DMS53 treated with DMSO at 0.1 percent for 48 hours (cell line): Measurements from ENCODE around the gene LRP6.
"Not testable (repeated sequence)": the region's sequence is repeated elsewhere in the genome, so short reads cannot be mapped to it uniquely, and the experiment has no call there.

Experiments
- DNase-seq: peaks from one replicate; lab custom pipeline; 2025; ENCODE audit not compliant: unreplicated experiment; lab: John Stamatoyannopoulos, UW

Gene LRP6

DNA sequence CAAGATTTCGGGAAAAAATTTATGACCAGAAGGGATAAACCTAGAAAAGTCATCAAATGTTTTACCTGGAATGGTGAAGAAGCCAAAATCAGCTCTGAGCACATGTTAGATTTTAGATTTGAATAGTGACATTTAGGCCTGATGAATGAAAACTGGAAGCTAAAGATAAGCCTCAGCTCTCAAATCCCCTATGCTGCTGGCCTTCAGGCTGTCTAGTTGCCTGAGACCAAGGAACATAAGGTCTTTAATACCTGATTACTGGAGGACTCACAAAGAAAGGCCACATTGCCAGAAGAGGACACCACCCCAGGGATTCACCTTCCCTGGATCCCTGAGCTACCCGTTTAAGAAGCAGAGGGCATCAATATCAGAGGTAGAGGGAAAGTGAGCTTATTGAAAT is 139.5 kb downstream of the LRP6 start:
- no peak for DNase-seq

DNA sequence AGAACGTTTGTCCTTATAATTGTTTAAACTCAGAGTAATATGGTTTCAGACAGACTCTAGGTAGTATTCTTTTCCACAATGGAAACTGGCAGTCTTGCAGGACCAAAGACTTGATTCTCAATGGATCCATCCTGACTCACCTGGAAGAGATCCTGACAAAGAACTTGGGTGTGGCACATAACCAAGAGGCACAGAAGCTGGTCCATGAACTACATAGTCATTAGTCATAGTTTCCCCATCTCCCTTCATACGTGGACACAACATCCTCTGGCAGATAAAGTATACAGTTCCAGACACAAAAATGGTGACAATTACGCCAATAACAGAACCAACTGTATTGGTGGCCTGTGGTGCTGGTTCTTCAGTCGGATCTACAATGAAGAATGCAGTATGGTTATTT is 140.3 kb downstream of the LRP6 start:
- no peak for DNase-seq

DNA sequence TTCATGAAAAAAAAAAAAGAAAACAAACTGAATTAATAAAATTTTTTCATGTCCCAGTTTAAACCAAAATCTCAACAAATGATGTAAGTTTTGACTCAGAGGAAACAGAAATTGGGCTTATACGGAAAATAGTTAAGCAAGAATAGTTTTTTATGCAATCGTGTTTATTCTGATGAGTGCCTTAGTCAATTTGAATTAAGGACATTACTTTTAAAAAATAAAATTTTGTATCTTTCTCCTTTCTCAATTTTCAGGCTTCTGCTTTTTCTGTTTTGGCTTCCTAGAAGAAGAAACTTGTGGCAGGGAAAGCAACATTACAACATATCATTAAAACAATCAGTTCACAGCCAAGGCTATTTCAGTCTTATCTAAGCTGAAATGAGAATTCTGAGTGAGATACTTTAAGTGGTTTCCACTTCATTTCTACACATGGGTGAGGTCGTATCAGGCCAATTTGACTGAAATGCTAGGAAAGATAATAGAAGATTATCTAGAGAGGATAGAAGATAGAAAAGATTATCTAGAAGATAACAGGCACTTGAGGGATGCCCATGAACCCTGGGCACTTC is 143.7 kb downstream of the LRP6 start:
- no peak for DNase-seq

DNA sequence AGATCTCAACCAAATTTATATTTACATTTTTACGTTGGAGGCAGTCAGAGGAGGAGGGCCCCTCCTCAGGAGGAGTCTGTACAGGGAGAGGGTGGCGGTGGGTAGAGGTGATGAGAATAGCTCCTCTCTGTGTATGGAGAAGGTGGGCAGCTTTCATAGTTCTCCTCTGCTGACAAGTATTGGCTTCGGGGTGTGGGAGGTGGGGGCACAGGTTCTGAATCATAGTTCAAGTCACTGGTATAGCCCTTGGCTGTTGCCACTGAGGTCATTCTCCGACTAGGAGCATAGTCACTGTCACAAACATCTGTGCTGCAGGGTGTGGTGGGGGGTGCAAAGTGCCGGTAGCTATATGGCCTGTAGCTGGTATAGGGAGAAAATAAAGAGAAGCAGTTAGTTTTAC is 145.8 kb downstream of the LRP6 start:
- no peak for DNase-seq

DNA sequence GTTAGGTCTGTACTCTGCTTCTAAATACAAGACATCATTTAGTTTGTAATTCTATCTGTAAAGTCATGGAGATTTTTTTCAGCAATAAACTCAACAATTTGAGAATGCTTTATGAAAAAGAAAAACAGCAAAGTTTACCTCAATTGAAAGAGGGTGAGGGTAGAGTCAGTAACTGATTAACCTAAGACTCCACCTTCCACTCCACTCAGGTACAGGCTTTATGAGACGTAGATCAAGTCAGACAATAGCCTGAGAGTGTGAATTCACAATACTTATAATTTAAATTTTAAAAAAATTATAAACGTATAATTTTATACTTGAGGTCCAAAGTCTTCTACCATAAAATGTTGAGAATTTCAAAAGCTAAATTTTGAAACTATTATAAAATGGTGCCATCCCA is 150.2 kb downstream of the LRP6 start:
- DNase-seq: no peak

DNA sequence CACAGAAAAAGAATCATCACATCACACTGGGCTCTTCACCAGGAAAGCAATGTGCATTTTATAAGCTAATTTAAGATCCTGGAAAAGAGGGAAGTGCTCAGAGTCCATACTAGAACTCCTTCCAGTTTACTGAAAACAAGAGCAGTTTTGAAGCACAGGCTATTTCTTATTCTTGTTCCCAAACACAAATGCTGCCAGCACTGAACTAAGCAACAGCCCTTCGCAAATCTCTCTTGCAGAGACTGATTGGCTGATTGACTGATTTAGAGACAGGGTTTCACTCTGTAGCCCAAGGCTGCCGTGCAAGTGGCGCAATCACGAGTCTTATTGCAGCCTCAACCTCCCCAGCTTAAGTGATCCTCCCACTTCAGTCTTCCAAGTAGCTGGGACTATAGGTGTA is 151.3 kb downstream of the LRP6 start:
- DNase-seq: no peak

DNA sequence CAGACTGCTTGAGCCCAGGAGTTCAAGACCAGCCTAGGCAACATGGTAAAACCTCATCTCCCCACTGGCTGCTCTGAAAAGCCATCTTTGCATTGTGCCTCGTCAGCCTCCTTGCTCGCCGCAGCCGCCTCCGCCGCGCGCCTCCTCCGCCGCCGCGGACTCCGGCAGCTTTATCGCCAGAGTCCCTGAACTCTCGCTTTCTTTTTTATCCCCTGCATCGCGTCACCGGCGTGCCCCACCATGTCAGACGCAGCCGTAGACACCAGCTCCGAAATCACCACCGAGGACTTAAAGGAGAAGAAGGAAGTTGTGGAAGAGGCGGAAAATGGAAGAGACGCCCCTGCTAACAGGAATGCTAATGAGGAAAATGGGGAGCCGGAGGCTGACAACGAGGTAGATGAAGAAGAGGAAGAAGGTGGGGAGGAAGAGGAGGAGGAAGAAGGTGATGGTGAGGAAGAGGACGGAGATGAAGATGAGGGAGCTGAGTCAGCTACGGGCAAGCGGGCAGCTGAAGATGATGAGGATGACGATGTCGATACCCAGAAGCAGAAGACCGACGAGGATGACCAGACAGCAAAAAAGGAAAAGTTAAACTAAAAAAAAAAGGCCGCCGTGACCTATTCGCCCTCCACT is 155.8 kb downstream of the LRP6 start:
- DNase-seq: not testable (repeated sequence)

DNA sequence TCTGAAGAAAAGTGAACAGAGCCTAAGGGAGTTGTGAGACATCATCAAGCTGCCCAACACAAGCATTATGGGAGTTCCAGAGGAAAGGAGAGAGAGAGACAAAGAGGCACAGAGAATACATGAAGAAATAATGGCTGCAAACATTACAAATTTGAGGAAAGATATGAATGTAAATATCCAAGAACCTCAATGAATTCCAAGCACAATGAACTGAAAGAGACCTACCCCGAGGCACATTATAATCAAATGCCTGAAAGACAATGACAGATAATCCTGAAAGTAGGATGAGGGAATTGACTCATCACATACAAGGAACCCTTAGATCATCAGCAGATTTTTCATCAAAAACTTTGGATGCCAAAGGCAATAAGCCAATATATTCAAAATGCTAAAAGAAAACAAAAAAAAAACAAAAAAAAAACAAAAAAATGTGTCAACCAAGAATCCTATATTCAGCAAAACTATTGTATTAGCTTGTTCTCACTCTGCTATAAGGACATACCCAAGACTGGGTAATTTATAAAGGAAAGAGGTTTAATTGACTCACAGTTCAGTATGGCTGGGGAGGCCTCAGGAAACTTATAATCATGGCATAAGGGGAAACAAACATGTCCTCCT is 158.3 kb downstream of the LRP6 start:
- DNase-seq: no peak

DNA sequence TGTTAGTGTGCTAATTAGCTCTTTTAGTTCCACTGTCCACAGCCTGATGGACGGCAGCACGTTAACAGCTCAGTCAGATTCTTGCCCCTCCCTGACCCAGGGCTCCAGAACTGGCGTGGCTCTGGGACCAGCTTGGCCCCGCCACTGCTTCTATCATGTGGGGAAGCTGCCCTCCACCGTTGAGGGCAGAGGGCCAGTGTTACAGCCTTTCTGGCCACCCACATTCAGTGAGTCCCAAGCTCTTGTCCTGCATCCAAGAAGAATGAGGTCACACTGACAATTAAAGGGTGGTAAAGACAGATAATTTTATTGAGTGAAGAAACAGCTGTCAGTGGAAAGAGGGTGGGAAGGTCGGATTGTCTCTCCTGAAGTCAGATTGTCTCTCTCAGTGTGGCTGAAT is 159.2 kb downstream of the LRP6 start:
- DNase-seq: no peak

DNA sequence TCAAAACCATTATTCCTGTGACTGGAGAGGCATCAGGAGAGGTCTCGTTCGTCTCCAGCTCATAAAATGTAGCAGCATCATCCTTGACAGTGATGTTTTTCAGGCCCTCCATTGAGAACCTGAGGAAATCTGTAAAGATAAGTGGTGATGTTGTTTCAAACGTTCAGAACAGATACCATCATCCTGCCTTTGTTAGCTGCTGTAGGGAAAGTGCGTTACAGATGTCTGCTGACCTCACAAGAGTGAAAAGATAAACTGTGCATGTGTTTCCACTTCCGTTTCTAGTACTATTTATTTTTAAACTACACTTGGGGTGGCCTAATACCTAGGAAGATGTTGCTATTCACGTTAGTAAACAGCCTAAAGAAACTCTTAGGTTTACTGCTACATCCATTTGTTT is 167.7 kb downstream of the LRP6 start:
- DNase-seq: no peak

DNA sequence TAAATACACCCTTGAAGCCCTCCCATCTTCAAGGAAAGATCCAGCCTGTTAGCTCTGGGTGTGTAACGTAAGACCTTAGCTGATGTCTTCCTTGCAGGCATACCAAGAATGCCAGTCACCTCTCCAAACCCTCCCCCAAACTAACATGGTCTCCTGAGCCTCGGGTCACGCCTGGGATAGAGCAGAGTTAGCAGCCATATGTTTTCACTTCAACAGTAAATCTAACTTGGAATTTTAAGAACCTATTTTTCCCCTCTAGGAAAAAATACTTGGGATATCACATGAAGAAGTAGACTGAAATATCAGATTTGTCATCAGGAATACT is 168.2 kb downstream of the LRP6 start:
- DNase-seq: no peak

DNA sequence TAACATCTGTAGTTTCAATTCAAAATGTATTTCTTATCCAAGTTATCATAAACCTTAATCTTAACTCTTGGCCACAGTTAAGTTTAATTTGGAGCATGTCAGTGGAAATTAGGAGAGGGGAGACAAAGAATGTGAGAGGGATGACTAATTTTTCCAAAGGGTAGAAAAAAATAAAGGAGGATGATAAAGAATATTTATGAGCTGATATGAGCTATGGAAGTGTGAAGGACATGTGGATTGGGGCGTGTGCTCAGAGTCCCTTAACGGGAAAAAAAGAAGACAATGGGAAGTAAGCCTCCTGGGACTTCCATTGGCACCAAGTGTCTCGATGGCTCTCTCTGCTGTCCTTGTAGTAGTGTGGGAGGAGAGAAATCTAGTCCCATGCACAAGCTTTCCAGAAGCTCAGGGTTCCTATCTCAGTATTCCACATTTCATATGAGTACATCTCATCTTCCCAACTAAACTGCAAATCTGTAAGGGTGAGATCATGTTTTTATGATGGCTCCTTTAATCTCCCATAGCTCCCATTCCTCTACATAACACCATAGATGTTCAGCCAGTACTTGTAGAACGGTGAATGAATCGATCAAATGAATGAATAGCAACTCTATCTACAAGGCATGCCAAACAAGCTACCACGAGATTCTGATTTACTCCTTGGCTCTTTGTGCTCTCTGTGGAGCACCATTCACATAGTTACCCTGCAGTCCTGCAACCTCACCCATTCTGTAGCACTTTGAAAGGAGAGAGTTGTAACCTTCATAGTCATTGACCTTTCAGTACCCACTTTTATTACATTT is 168.8 kb downstream of the LRP6 start:
- no peak for DNase-seq

DNA sequence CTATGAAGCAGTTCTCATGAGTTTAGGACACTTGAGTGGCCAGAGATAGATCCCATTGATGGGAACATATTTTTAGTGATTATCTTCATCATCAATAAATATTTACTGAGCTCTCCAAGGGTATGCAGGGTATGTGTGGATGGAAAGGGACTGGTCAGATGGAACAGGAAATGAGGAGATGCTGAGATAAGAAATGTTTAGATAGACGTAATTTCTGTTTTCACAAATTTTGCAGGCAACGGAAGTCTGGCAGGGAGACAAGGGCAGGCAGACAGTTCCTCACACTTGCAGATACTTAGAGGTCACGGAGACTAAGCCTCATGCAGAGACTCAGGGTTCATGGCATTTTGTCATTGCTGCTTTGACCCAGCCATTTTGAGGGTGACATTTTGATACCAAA is 171.8 kb downstream of the LRP6 start:
- DNase-seq: no peak

DNA sequence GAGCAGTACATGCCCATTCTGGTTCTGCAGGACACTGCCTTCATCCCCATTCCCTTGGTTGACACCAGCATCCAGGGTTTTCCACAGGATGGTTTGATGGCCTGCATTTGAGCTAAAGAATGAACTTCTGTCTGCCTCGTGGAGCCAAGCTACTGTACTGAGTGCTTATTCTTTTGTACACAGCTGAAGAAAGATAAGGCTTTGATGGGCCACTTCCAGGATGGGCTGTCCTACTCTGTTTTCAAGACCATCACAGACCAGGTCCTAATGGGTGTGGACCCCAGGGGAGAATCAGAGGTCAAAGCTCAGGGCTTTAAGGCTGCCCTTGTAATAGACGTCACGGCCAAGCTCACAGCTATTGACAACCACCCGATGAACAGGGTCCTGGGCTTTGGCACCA is 172.4 kb downstream of the LRP6 start:
- DNase-seq: no peak

DNA sequence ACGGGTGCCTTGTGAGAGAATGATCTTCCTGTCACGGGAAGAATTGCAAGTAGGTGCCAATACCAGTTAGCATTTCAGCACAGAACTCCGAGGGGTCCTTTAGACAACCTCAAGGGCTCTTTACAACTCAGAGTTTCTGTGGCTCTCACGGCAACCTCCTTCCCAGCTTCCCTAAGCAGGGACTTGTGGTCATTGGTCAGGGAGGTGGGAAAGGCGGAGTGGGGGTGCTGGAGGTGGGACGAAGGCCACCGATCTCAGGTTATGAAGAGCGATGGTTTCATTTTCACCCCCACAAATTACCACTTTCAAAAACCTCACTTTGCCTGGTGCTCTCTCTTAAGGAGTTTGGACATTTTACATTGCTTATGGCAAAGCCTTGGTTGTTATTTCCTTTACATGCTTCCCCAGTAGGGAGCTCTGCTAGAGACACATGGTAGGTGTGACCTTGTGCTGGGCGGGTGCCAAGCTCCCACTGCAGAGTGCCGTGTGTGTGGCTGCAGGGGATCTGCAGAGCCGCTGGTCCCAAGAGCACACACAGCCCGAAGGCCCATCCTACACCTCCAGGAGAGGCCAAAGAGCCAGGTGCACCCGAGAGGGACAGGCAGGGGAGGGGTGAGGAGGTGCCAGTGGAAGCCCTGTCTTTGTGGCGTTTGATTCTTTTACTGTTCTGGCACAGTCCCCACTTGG is 174.7 kb downstream of the LRP6 start:
- DNase-seq: no peak

DNA sequence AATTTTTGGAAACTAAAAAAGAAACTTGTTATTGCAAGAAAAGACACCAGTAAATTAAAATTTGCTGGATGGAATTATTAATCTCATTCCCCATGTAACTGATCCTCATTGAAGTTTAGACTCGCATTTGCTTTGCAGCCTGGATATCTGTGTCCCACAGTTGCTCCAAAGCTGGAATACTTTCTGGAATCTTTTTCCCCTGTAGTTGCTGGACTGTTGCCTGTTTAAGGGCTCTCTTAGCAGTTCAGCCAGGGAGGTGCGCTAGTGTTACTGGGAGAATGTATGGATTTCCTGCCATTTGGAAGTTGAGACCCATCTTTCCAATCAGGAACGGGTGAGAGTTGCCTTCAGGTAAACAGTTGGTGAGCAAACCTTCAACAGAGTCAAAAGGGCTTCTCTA is 175.8 kb downstream of the LRP6 start:
- no peak for DNase-seq

DNA sequence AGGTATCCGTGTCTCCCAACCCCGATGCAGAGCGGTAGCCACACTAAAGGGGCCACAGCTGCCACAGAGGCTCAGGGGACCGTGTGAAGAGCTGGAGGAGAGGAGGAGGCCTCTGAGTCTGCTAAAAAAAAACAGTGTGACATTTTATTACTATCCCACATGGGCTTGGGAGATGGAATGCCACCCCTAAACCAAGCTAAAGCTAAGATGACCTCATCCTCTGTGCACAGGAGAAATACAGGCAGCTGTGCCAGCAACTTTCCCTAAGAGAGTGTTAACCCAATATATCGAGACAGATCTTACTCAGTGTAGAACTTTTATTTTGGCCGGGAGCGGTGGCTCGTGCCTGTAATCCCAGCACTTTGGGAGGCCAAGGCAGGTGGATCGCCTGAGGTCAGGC is 178.1 kb downstream of the LRP6 start:
- DNase-seq: no peak

DNA sequence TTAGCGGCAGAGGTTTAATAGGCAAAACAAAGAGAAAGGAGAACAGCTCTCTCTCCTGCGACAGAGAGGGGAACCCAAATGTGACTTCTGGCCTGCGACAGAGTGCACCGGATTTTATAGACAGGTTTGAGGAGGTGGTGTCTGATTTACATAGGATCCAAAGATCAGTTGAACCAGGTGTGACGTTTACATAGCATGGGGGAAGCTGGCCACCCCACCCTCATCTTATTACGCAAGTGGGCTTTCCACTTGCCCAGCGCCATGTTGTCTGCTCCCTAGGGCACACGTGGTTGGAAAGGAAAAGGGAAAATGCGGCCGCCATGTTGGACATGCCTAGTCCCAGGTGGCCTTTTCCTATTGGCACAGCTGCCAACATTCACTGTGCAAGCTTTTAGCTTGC is 178.7 kb downstream of the LRP6 start:
- no peak for DNase-seq

DNA sequence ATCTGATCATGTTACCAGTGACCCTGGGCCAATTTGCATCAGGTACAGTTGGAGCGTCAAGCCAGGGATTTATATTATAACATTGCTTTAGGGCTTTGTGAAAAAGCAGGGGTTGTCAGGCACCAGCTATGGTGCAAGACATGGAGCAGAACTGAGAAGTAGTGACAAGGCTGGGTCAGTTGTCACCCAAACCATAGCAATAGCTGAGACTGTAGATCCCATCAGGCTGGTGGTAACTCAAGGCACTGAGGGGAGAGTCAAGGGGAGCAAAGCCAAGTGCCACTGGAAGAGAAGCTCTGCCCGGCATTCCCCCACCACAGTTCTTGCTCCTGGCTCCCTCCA is 179.2 kb downstream of the LRP6 start:
- no peak for DNase-seq

DNA sequence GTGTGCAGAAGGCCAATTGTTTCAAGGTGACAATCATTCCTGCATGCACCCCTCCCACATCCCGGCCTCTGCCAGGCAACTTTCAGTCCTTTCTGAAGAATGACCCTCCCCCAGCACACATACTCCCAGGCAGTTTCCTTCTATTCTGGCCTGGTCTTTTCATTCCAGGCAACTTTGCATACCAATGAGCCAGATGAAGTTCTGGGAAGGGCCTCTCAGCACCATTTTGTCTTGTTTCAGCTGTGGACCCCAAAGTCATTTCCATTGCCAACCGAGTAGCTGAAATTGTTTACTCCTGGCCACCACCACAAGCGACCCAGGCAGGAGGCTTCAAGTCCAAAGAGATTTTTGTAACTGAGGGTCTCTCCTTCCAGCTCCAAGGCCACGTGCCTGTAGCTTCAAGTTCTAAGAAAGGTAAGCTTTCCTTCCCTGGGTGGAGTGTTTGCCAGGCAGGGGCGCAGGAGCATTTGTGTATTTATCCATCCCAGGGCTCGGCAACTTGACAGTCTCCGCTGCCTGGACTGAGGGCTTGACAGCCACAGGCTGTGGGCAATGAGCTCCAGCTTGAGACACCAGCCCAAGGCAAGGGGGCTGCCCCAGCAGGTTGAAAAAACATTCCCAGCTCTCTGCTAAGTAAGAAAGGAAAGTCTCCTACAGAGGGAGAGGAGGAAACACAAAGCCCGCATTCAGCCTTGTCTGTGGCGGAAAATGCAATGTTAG is 179.7 kb downstream of the LRP6 start:
- no peak for DNase-seq

DNA sequence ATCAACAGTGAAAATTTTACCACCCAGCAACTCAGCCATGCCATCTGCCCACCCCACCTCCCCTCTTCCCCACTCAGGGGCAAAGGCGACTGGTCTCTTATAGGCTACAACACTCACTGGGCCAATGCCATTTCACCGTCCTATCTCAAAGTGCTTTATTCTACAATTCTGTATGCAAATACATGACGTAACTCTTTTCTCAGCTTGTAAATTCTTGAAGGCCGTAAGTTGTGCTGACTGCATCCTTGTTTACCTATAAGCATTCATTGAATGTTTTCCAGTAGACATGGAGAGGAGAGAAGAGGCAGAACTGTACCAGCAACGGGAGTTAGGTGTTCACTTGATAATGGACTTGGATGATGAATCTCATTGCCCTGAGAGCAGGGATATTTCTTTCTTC is 180.5 kb downstream of the LRP6 start:
- no peak for DNase-seq
